ENCODE measurements around the gene HMGXB3.
"Not testable (repeated sequence)": the region's sequence is repeated elsewhere in the genome, so short reads cannot be mapped to it uniquely, and the experiment has no call there.

Gene HMGXB3

GRCh38 chr5:150046031-150046430 lies 45.5 kb downstream of the HMGXB3 start:
- no peaks in the 10 kb centered on the region for H3K27me3 Mint-ChIP-seq (ENCODE audit: low read depth)
- TF ChIP-seq CTCF (IDR thresholded peaks at IDR 0.05; ENCODE audit: unreplicated experiment in 3 of 3) = no peak
- peaks cover 32% of the 10 kb centered on the region for H3K4me1 Mint-ChIP-seq
- peaks cover 66% of the 10 kb centered on the region for H3K36me3 Mint-ChIP-seq (ENCODE audit: low read depth)
- H3K9me3 Mint-ChIP-seq = no peaks in the 10 kb centered on the region
- no peak overlapping the region for H3K27ac Mint-ChIP-seq
- no peak overlapping the region for H3K4me3 Mint-ChIP-seq

GRCh38 chr5:150050172-150050811 lies 49.8 kb downstream of the HMGXB3 start:
- peaks cover 48% of the 10 kb centered on the region for H3K36me3 Mint-ChIP-seq (ENCODE audit: low read depth)
- H3K4me3 Mint-ChIP-seq; H3K9me3 Mint-ChIP-seq; H3K27ac Mint-ChIP-seq; H3K4me1 Mint-ChIP-seq; H3K27me3 Mint-ChIP-seq (ENCODE audit: low read depth): not testable (repeated sequence)

- no peak for TF ChIP-seq CTCF (IDR thresholded peaks at IDR 0.05; ENCODE audit: unreplicated experiment in 3 of 3)
- Mint-ChIP-seq H3K4me1 (no peaks in the 10 kb centered on the region), H3K36me3 (ENCODE audit: low read depth) (peaks cover 40% of the 10 kb centered on the region), H3K27ac (no peak overlapping the region), H3K27me3 (ENCODE audit: low read depth) (no peaks in the 10 kb centered on the region), H3K4me3 (no peak overlapping the region), H3K9me3 (no peaks in the 10 kb centered on the region)
Measured at GRCh38 chr5:150051657-150052195, 51.2 kb downstream of the HMGXB3 start.

GRCh38 chr5:150052226-150052955 lies 51.9 kb downstream of the HMGXB3 start:
- Mint-ChIP-seq H3K4me1 (no peaks in the 10 kb centered on the region), H3K36me3 (ENCODE audit: low read depth) (peaks cover 40% of the 10 kb centered on the region), H3K27me3 (ENCODE audit: low read depth) (no peaks in the 10 kb centered on the region), H3K27ac (no peak overlapping the region), H3K4me3 (no peak overlapping the region), H3K9me3 (no peaks in the 10 kb centered on the region)
- no peak for TF ChIP-seq CTCF (IDR thresholded peaks at IDR 0.05; ENCODE audit: unreplicated experiment in 3 of 3)

- Mint-ChIP-seq H3K4me3 (no peak overlapping the region), H3K4me1 (peaks cover under 1% of the 10 kb centered on the region), H3K27ac (no peak overlapping the region), H3K27me3 (ENCODE audit: low read depth) (no peaks in the 10 kb centered on the region), H3K9me3 (no peaks in the 10 kb centered on the region), H3K36me3 (ENCODE audit: low read depth) (peaks cover 40% of the 10 kb centered on the region)
- TF ChIP-seq CTCF (IDR thresholded peaks at IDR 0.05; ENCODE audit: unreplicated experiment in 3 of 3) = no peak
Measured at GRCh38 chr5:150052956-150053712, 52.6 kb downstream of the HMGXB3 start.

DNA sequence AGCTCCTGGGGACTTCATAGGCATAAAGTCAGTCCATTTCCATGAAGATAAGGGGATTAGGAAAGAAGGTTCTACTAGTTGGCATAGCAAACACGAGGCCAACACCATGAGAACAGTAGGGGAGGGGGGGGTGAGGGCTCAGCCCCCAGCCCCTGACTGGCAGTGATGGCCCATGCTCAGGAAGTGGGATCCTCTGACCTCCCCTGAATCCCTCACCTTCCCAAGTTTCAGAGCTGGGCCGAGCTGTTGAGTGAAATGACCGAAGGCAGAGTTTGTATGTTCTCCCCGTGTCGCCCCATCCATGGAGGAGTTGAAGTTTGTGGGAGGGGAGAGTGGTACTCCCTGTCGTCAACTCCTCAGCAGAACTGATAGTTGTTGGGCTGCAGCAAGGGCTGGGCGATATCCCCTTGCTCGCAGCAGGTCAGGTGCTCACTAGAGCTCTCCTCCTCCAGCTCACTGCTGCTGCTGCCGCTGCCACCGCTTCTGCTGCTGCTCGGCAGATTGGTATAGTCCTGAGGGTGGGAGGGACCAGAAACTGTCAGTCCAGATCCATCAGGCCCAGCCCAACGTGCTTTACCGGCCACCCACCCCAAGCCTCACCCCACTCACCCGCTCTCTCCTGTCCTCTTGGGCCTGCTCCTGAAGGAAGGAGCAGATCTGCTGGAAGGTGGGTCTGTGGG lies 53.3 kb downstream of the HMGXB3 start:
- Mint-ChIP-seq H3K9me3 (no peaks in the 10 kb centered on the region), H3K36me3 (ENCODE audit: low read depth) (peaks cover 36% of the 10 kb centered on the region), H3K27me3 (ENCODE audit: low read depth) (no peaks in the 10 kb centered on the region), H3K4me1 (peaks cover 5% of the 10 kb centered on the region), H3K27ac (no peak overlapping the region), H3K4me3 (no peak overlapping the region)
- TF ChIP-seq CTCF (IDR thresholded peaks at IDR 0.05; ENCODE audit: unreplicated experiment in 3 of 3) = no peak
